Stomach smooth muscle (tissue), 2 donors: ENCODE measurements around the gene IL7R.

Experiments used
- H3K27ac ChIP-seq: one replicate; pipeline ENCODE4 v1.7.0; 2013; ENCODE audit warnings: mild to moderate bottlenecking, low read length, inconsistent platforms
- H3K27me3 ChIP-seq, 2 donors: one replicate each; pipeline ENCODE4 v1.7.0; 2013; ENCODE audit warnings: low read length in 2 of 2; ENCODE audit not compliant: insufficient read depth in 2 of 2, control insufficient read depth in 1 of 2
- H3K36me3 ChIP-seq, 2 donors: one replicate each; pipeline ENCODE4 v1.7.0; 2013; ENCODE audit warnings: low read length in 2 of 2; ENCODE audit not compliant: control insufficient read depth in 2 of 2, insufficient read depth in 2 of 2
- H3K4me1 ChIP-seq: one replicate; pipeline ENCODE4 v1.7.0; 2013; ENCODE audit warnings: low read length; ENCODE audit not compliant: control insufficient read depth, insufficient read depth
- H3K4me3 ChIP-seq, 2 donors: one replicate each; pipeline ENCODE4 v1.7.0; 2013; ENCODE audit warnings: low read length in 2 of 2
- H3K9ac ChIP-seq, 2 donors: one replicate each; pipeline ENCODE4 v1.7.0; 2013; ENCODE audit warnings: low read length in 2 of 2, mild to moderate bottlenecking in 1 of 2
- H3K9me3 ChIP-seq, 2 donors: one replicate each; pipeline ENCODE4 v1.7.0; 2013; ENCODE audit warnings: low read length in 2 of 2; ENCODE audit not compliant: control insufficient read depth in 2 of 2
- donor health status: healthy.
- donor health status: Pancreatic carcinoma.

Gene IL7R

DNA sequence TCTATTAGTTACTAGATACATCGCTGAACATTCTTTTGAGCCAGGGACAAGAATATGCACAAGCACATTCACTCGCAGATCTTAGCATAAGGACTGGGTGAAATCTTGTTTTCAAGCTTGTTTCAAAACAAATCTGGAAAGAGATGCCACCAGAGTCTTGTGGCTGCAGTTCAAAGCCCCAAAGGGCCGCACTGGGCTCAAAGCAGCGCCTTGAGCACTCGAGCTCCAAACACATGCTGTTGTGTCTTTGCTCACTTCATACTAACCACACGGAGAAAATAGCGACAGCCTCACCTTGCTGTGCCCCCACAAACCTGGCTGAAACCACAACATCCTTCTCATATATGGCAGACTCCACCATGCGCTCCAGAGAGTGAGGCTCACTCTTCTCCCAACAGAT is 34.2 kb upstream of the IL7R start:
- Histone ChIP-seq H3K4me1 (no peaks in the 10 kb centered on the region), H3K27ac (no peak overlapping the region)

DNA sequence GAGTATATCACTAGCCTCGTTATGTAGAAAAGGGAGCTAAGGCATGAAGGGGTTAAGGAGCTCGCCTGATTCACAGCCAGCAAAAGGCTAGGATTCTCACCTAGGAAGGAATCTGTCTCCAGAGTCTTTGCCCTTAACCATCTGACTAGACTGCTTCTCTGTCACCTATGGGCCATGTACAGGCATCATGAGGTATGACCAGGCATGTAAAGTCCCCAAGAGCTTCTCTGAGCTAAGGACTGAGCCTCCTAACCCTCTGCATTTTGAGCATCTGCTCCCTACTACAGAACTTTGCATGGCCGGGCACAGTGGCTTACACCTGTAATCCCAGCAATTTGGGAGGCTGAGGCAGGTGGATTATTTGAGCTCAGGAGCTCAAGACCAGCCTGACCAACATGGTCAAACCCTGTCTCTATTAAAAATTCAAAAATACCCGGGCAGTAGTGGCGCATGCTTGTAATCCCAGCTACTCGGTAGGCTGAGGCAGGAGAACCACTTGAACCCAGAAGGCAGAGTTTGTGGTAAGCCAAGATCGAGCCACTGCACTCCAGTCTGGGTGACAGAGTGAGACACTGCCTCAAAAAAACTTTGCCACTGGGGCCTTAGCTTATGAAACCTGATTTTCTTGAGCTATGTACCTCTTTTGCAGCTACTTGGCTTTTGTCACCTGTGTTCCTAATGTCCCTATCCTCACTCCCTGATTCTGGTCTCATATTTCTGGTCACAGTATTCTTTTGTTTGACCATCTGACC is 33.2 kb upstream of the IL7R start:
- H3K4me3 ChIP-seq = no peak overlapping the region
- H3K4me1 ChIP-seq = no peaks in the 10 kb centered on the region
- H3K27ac ChIP-seq = no peak overlapping the region
- H3K36me3 ChIP-seq = no peaks in the 10 kb centered on the region
- no peak overlapping the region for H3K9ac ChIP-seq
- peaks cover 0 to 4% of the 10 kb centered on the region in 2 donors for H3K27me3 ChIP-seq
- no peaks in the 10 kb centered on the region for H3K9me3 ChIP-seq

More for the DNA sequence above, 34.2 kb upstream of the IL7R start:
- peaks cover 0 to 4% of the 10 kb centered on the region in 2 donors for H3K27me3 ChIP-seq
- no peaks in the 10 kb centered on the region for H3K9me3 ChIP-seq
- H3K4me3 ChIP-seq = no peak overlapping the region
- H3K9ac ChIP-seq = no peak overlapping the region
- H3K36me3 ChIP-seq = no peaks in the 10 kb centered on the region

DNA sequence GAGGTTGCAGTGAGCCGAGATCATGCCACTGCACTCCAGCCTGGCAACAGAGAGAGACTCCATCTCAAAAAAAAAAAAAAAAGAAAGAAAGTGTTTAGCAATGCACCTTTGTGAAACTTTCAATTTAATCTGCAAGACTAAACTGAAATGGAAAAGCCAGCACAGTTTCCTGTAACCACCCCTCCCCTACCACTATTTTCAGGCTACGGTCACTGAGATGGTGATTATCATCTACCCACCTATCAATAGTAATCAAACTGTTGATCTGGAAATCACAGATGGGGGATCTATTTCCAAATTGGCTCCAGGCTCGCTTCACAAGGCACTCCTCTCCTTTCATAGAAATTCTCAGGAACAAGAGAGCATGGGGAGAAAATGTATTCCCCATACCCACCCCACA is 30.6 kb upstream of the IL7R start:
- Histone ChIP-seq H3K27me3 (peaks cover 0 to 4% of the 10 kb centered on the region in 2 donors), H3K27ac (no peak overlapping the region), H3K4me1 (no peaks in the 10 kb centered on the region), H3K9me3 (no peaks in the 10 kb centered on the region), H3K9ac (no peak overlapping the region), H3K36me3 (no peaks in the 10 kb centered on the region), H3K4me3 (no peak overlapping the region)

DNA sequence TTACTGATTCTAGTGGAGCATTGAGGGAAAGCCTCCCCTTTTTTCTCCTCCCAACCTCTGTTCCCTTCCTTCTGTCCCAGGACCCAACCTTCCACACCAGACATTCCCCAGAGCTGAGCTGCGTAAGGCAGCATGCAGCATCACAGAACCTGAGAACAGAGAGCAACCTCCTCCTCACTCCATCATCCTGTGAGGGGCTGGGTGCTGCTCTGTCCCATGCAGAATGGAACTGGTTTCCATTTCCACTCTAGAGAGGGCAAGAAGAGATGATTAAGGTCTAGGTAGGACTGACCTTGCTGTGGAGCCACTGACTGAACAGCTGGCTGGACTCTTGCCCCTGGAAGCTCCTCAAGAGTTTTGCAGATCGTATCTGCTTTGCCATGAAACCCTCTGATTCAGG is 30.1 kb upstream of the IL7R start:
- Histone ChIP-seq H3K4me3 (no peak overlapping the region), H3K27me3 (peaks cover 0 to 4% of the 10 kb centered on the region in 2 donors), H3K27ac (no peak overlapping the region), H3K9me3 (no peaks in the 10 kb centered on the region), H3K36me3 (no peaks in the 10 kb centered on the region), H3K9ac (no peak overlapping the region), H3K4me1 (no peaks in the 10 kb centered on the region)

DNA sequence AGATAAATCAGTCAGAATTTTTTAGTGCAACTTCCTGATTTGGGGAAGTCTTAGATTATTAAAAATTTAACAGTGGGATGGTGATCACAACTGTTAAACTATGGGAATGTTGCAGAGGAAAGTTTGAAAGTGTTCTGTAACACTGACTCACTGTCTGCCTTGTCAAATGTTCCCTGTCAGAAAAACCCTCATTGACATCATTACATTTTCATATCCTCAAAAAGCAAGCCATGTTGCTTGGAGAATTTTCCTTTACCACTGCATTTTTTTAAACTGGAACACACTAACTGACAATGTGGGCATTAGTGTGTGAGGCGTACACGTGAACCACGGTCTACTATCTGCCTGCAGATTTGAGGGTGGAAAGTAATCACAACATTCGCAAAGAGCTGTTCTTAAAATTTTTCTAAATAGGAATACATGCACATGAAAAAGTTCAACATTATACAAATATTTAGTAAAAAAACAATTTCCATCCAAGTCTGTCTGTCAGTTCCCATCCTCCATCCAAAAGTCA is 28.6 kb upstream of the IL7R start:
- Histone ChIP-seq H3K27me3 (peaks cover 0 to 2% of the 10 kb centered on the region in 2 donors), H3K4me1 (no peaks in the 10 kb centered on the region), H3K36me3 (no peaks in the 10 kb centered on the region), H3K9ac (no peak overlapping the region), H3K4me3 (no peak overlapping the region), H3K9me3 (no peaks in the 10 kb centered on the region), H3K27ac (no peak overlapping the region)

DNA sequence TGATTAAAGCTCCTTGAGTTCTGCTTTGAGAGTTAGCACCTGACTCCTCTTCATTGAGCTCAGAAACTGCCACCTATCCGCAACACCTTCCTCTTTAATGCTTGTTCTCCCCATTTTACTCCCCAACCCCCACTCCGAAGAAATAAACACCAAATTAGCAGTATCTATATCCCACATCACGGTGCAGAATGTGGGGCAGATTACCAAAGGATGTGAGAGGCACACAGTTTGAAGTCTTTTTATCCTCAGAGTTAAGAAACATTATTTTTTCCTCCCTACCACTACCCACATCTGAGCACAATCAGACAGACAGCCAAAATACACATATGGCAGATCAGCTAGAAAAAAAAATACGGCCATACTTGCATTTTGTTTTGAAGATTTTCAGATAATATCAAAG is 26.1 kb upstream of the IL7R start:
- H3K4me1 ChIP-seq = no peaks in the 10 kb centered on the region
- no peak overlapping the region for H3K9ac ChIP-seq
- H3K27me3 ChIP-seq = no peaks in the 10 kb centered on the region
- no peaks in the 10 kb centered on the region for H3K36me3 ChIP-seq
- no peaks in the 10 kb centered on the region for H3K9me3 ChIP-seq
- H3K4me3 ChIP-seq = no peak overlapping the region
- no peak overlapping the region for H3K27ac ChIP-seq

DNA sequence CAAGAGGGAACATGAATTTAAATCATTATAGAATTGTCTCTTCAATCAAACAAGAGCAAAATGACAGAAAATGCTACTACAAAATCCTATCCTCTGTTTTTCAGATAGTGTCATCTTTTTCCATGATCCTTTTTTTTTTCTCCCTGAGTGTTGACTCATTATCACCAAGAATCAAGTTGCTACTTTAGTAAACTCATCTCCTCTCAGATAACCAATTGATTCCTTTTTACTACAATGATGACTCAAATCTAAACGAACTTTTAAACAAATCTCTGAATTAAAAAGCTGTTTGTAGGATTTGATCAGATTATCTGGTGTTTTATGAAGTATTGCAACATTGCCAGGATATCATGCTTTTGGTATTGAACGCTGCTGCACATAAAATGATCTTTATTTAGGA is 23.9 kb upstream of the IL7R start:
- Histone ChIP-seq H3K9me3 (no peaks in the 10 kb centered on the region), H3K4me1 (no peaks in the 10 kb centered on the region), H3K36me3 (no peaks in the 10 kb centered on the region), H3K4me3 (no peak overlapping the region), H3K9ac (no peak overlapping the region), H3K27me3 (no peaks in the 10 kb centered on the region), H3K27ac (no peak overlapping the region)

DNA sequence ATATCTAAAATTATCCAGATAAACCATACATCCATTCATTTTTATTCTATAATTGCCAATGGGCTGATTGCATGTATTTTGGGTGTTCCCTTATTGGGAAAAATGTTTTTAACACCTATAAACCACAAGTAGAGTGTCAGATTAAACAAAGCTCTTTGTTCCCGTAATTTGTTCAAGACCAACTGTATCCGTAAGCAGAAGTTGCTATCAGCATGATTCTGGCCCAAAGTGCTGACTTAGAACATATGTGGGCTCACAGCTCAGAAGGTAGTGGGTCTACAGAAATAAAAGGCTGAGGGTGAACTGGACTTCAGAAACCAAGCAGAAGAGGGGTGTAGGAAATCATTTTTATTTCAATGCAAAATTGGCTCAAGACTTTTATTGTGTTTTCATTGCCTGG is 23.5 kb upstream of the IL7R start:
- Histone ChIP-seq H3K9ac (no peak overlapping the region), H3K4me1 (no peaks in the 10 kb centered on the region), H3K36me3 (no peaks in the 10 kb centered on the region), H3K4me3 (no peak overlapping the region), H3K9me3 (no peaks in the 10 kb centered on the region), H3K27ac (no peak overlapping the region), H3K27me3 (no peaks in the 10 kb centered on the region)

DNA sequence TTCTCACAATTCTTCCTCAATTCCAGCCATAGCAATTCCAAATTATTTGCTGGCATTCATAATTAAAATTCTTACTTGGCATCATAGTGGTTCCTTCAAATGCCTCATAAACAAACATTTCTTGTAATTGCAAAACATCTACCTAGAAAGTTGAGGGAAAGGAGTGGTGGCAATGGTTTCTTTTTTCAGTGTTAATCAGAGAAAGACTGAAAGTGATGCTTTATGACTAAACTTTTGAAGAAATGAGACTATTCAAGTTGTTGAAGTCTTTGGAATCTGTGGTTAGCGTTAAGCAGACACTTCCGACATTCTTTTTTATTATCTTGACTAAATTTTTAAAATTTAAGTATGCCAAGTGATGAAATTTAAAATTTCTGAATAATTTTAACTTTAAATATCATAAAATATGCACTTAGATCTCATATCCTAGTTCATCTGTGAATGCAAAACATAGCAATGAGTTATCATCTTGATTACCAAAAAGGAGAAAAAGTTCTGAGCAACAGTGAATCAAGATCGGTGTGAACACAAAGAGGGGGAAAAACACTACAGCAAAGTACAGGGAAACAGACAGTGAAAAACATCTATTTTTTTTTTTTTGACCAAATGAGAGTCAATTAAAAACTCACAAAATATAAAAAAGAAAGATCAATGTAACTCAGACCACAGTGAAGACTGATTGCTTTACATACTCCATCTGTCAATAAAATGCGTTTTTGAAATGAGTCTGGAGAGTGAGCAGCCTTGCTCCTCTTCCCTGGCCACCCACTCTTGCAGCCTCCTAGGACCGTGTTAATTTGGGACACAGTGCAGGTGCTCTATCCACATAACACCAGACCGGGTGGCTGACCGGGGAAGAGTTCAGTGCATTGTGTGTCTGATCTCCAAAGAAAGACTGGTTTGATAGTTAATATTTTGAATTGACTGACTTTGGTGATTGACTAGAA is 20.6 kb upstream of the IL7R start:
- Histone ChIP-seq H3K4me1 (no peaks in the 10 kb centered on the region), H3K36me3 (no peaks in the 10 kb centered on the region), H3K27ac (no peak overlapping the region), H3K27me3 (no peaks in the 10 kb centered on the region), H3K9ac (no peak overlapping the region), H3K9me3 (no peaks in the 10 kb centered on the region), H3K4me3 (no peak overlapping the region)

DNA sequence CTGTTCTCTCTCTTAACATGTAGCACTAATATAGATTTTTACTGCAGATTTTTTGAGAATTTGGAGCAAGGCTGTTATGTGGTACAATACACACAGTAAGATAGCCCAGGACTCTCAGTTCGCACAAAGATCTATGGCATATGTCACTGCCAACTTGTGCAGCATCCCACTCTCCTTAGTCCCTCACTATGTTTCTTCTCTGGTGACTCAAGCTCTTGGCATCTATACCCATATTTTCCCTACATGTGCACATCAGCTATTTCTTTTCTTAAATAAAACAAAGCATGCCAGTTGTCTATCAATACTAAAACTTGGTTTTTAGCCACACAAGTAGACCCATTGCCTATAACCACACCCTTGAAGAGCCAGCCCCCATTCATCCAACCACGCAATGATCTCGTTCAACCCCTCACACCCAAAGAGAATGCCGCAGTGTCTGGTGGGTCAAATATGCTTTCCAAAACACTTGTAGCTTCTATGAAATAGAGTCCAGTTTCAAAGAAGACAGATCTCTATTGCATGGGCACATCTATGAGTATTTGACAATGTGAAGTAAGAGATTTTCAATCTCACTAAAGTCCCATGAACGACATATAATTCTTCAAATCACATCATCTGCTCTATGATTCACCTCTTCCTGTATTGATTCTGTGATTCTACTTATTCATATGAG is 18.2 kb upstream of the IL7R start:
- Histone ChIP-seq H3K9me3 (no peaks in the 10 kb centered on the region), H3K36me3 (no peaks in the 10 kb centered on the region), H3K4me3 (no peak overlapping the region), H3K4me1 (no peaks in the 10 kb centered on the region), H3K9ac (no peak overlapping the region), H3K27me3 (no peaks in the 10 kb centered on the region), H3K27ac (no peak overlapping the region)
